Measurements from ENCODE around the gene ARHGDIA.

GRCh38 chr17:81913394-81914102, 42.4 kb upstream of the ARHGDIA start:
- TF ChIP-seq POLR2A (IDR thresholded peaks at IDR 0.05; ENCODE audit: low read depth, low read length) (no peak), POLR2AphosphoS5 (IDR thresholded peaks at IDR 0.05; ENCODE audit: low read depth, low read length) (no peak)
